HCT116 (cell line): ENCODE measurements around the gene RMI2. TPM values are rescaled to one million over a fixed set of nuclear protein-coding genes. Genes with fewer than 3 reads are reported as not detected.

Experiments
- ATAC-seq: fragments of 200-7000 bp; cut with Tn5 transposase; 2 replicates; pipeline ENCODE4 v1.9.1; 2020; ENCODE audit warnings: mild to moderate bottlenecking, moderate library complexity
- BruUV-seq: library from RNA; stranded (reverse); fragments of 400-500 nt; replicated peaks from 2 replicates; lab custom pipeline; 2021; lab: Mats Ljungman, UMichigan
- CTCF ChIA-PET: fragments of 300-600 bp; sonication (Branson Sonifier 250); formaldehyde crosslinking; loops from one replicate; lab custom pipeline; 2021; ENCODE audit warnings: antibody characterized with exemption; lab: Charles Lee
- POLR2A ChIA-PET: fragments of 300-600, 350-600 bp; sonication (Branson Sonifier 250); formaldehyde crosslinking; loops from one replicate; lab custom pipeline; 2021; ENCODE audit warnings: antibody characterized with exemption; lab: Charles Lee
- RAD21 ChIA-PET, 2 experiments: fragments of 300-600 bp; sonication (Branson Sonifier 250); formaldehyde crosslinking; loops; one replicate each; lab custom pipeline; 2023; ENCODE audit warnings: low total read pairs in 2 of 2; ENCODE audit not compliant: uncharacterized antibody in 2 of 2, unreplicated experiment in 2 of 2, low non-redundant PET in 1 of 2; lab: Charles Lee
- DNase-seq: peaks from one replicate; pipeline ENCODE4 v3.0.0-alpha.2; 2010; ENCODE audit warnings: low read depth, low spot score
- H2AFZ ChIP-seq: fragments of 200-600 bp; shearing (Covaris generic), sonication (generic); 2 replicates; pipeline ENCODE4 v1.6.1; 2017; ENCODE audit warnings: low read depth, mixed run types, mixed read lengths, antibody characterized with exemption, low read length; ENCODE audit not compliant: poor library complexity, severe bottlenecking
- H3K27ac ChIP-seq: 2 replicates; pipeline ENCODE4 v1.5.1; 2012; ENCODE audit warnings: low read depth, low read length
- H3K27me3 ChIP-seq: fragments of 200-600 bp; sonication (generic); 2 replicates; pipeline ENCODE4 v1.6.1; 2016; ENCODE audit warnings: mixed run types, low read length, mixed read lengths; ENCODE audit not compliant: insufficient read depth
- H3K36me3 ChIP-seq, 2 experiments: fragments of 200-500 bp in 1 of 2; fragments of 200-600 bp in 1 of 2; sonication (Bioruptor generic) in 1 of 2; sonication (generic) in 1 of 2; 2 replicates each; pipeline versions ENCODE4 v1.5.1 to v1.6.1; 2014 to 2016; ENCODE audit warnings: low read length in 2 of 2, inconsistent platforms in 1 of 2, mixed read lengths in 1 of 2, mixed run types in 1 of 2; ENCODE audit not compliant: insufficient read depth in 2 of 2, control insufficient read depth in 1 of 2
- H3K4me1 ChIP-seq, 2 experiments: fragments of 200-600 bp in 1 of 2; sonication (generic) in 1 of 2; 2 replicates each; pipeline versions ENCODE4 v1.5.1 to v1.6.1; 2012 to 2017; ENCODE audit warnings: low read length in 2 of 2, inconsistent platforms in 1 of 2, mild to moderate bottlenecking in 1 of 2, mixed read lengths in 1 of 2, mixed run types in 1 of 2, moderate library complexity in 1 of 2; ENCODE audit not compliant: insufficient read depth in 2 of 2, control insufficient read depth in 1 of 2
- H3K4me2 ChIP-seq: fragments of 200-600 bp; sonication (generic); 2 replicates; pipeline ENCODE4 v1.6.1; 2017; ENCODE audit warnings: mixed run types, low read length, mixed read lengths
- H3K4me3 ChIP-seq, 2 experiments: fragments of 200-600 bp in 1 of 2; sonication (generic) in 1 of 2; replicated peaks in 1 of 2; 2 replicates each; pipeline ENCODE4 v1.5.1; 2011 to 2016; ENCODE audit warnings: low read length in 2 of 2, control low read depth in 1 of 2, low read depth in 1 of 2, mild to moderate bottlenecking in 1 of 2, mixed read lengths in 1 of 2, mixed run types in 1 of 2
- H3K79me2 ChIP-seq: fragments of 200-600 bp; sonication (generic); 2 replicates; pipeline ENCODE4 v1.6.1; 2017; ENCODE audit warnings: mild to moderate bottlenecking, mixed run types, low read length, moderate library complexity, mixed read lengths; ENCODE audit not compliant: insufficient read depth
- H3K9ac ChIP-seq: fragments of 200-600 bp; sonication (generic); 2 replicates; pipeline ENCODE4 v1.6.1; 2016; ENCODE audit warnings: low read length, mixed read lengths
- H3K9me2 ChIP-seq: fragments of 200-600 bp; sonication (generic), shearing (Covaris generic); 2 replicates; pipeline ENCODE4 v1.6.1; 2017; ENCODE audit warnings: mixed run types, mild to moderate bottlenecking, moderate library complexity; ENCODE audit not compliant: insufficient read depth
- H3K9me3 ChIP-seq, 2 experiments: fragments of 200-500 bp in 1 of 2; fragments of 200-600 bp in 1 of 2; sonication (Bioruptor generic) in 1 of 2; sonication (generic) in 1 of 2; 2 replicates each; pipeline ENCODE4 v1.6.1; 2014 to 2017; ENCODE audit warnings: low read length in 2 of 2, mixed read lengths in 2 of 2, inconsistent platforms in 1 of 2, low read depth in 1 of 2, mild to moderate bottlenecking in 1 of 2, mixed run types in 1 of 2, moderate library complexity in 1 of 2; ENCODE audit not compliant: control insufficient read depth in 1 of 2, insufficient read depth in 1 of 2
- H4K20me1 ChIP-seq: fragments of 200-600 bp; sonication (generic), shearing (Covaris generic); 2 replicates; pipeline ENCODE4 v1.6.1; 2017; ENCODE audit warnings: mixed run types, mild to moderate bottlenecking, moderate library complexity; ENCODE audit not compliant: insufficient read depth
- ATF3 ChIP-seq: IDR thresholded peaks from 2 replicates; pipeline ENCODE4 v1.6.1; 2012
- CBX3 ChIP-seq: IDR thresholded peaks from 2 replicates; pipeline ENCODE4 v1.6.1; 2012; ENCODE audit warnings: low read depth
- EZH2 ChIP-seq: fragments of 200-600 bp; sonication (generic); IDR thresholded peaks from 2 replicates; pipeline ENCODE4 v1.6.1; 2017; ENCODE audit warnings: antibody characterized with exemption, mixed run types
- EZH2phosphoT487 ChIP-seq: fragments of 200-600 bp; IDR thresholded peaks from 2 replicates; pipeline ENCODE4 v1.6.1; 2018; ENCODE audit warnings: antibody characterized with exemption, borderline replicate concordance
- JUND ChIP-seq: IDR thresholded peaks from 2 replicates; pipeline ENCODE4 v1.6.1; 2012
- RAD21 ChIP-seq: IDR thresholded peaks from 2 replicates; pipeline ENCODE4 v1.6.1; 2012; ENCODE audit warnings: low read depth, mild to moderate bottlenecking
- SIN3A ChIP-seq: IDR thresholded peaks from 2 replicates; pipeline ENCODE4 v1.6.1; 2012; ENCODE audit warnings: low read depth
- ZBTB33 ChIP-seq: IDR thresholded peaks from 2 replicates; pipeline ENCODE4 v1.6.1; 2011; ENCODE audit warnings: mild to moderate bottlenecking, low read length, moderate library complexity; ENCODE audit not compliant: insufficient replicate concordance; ENCODE audit errors: extremely low read depth
- ZFX ChIP-seq: fragments of 450-650 bp; IDR thresholded peaks from 2 replicates; pipeline ENCODE4 v1.6.1; 2017
- intact Hi-C: fragments of 100-400 bp; cut with micrococcal nuclease; formaldehyde crosslinking; loops from 2 replicates; pipeline ENCODE4 v1.10.0; 2022
- microRNA-seq: library from miRNA; unstranded; fragments of <30 nt; microRNA quantifications from one replicate; pipeline ENCODE4, GENCODE V29; 2016; ENCODE audit warnings: borderline number of aligned reads
- total RNA-seq: library from RNA; stranded (reverse); gene quantifications from one replicate; pipeline ENCODE4 v1.2.1, GENCODE V29; 2021; ENCODE audit not compliant: unreplicated experiment

RMI2 gene
- total RNA-seq, 1 experiment from 2014 or later, result 19.9 TPM

- Histone ChIP-seq H3K79me2 (no peaks in the 10 kb centered on the region), H3K27ac (no peak overlapping the region), H3K27me3 (no peaks in the 10 kb centered on the region), H3K9me3 (no peaks in the 10 kb centered on the region), H3K4me1 (0 out of 4 replicates have a peak, but pooled peaks cover 0 to 2% of the 10 kb centered on the region in 2 experiments), H3K4me3 (no peak overlapping the region), H4K20me1 (no peaks in the 10 kb centered on the region), H3K9me2 (no peaks in the 10 kb centered on the region), H3K4me2 (no peak overlapping the region), H3K36me3 (no peaks in the 10 kb centered on the region), H3K9ac (no peak overlapping the region), H2AFZ (no peak overlapping the region)
- ChIA-PET CTCF (no interaction called here), RAD21 (no interaction called here), POLR2A (no interaction called here)
- DNase-seq (no peak), ATAC-seq (no peak)
- intact Hi-C loops, result no loop called here
- no TSS peak for BruUV-seq
- TF ChIP-seq EZH2, result no peak
- no peak for TF ChIP-seq EZH2phosphoT487
- TF ChIP-seq SIN3A, result no peak
- TF ChIP-seq RAD21, result no peak
- no peak for TF ChIP-seq ATF3
- no peak for TF ChIP-seq CBX3
- TF ChIP-seq JUND, result no peak
- no peak for TF ChIP-seq ZFX
- no peak for TF ChIP-seq ZBTB33
Measured at GRCh38 chr16:11400076-11400475, 54.8 kb downstream of the RMI2 start.

Small RNA genes within 50 kb of the gene (microRNA-seq; reads per million reads assigned to microRNA genes)
- gene MIR548H2, result not detected

Other genes starting within 250 kb of the RMI2 start
- gene SOCS1, start 89.3 kb upstream of the RMI2 start, total RNA-seq, result 4.9 TPM
- not detected for gene TNP2, start 76.1 kb upstream of the RMI2 start, total RNA-seq
- not detected for gene PRM3, start 71.8 kb upstream of the RMI2 start, total RNA-seq
- gene PRM2, start 69.0 kb upstream of the RMI2 start, total RNA-seq, result not detected
- not detected for gene PRM1, start 64.1 kb upstream of the RMI2 start, total RNA-seq
- gene LITAF, start 241.5 kb downstream of the RMI2 start, total RNA-seq, result 84.2 TPM